C4-2B (cell line): ENCODE data around the gene SLC2A3.
"Not testable (repeated sequence)": the region's sequence is repeated elsewhere in the genome, so short reads cannot be mapped to it uniquely, and the experiment has no call there.

Experiments
- CTCF ChIP-seq: fragments of 450-650 bp; conservative IDR thresholded peaks from 2 replicates; pipeline ENCODE4 v1.5.1; 2017; ENCODE audit warnings: mild to moderate bottlenecking
- ZFX ChIP-seq: fragments of 450-650 bp; IDR thresholded peaks from 2 replicates; pipeline ENCODE4 v1.6.1; 2017

GRCh38 chr12:7953912-7954311 is 17.9 kb upstream of the SLC2A3 start:
- not testable (repeated sequence) for TF ChIP-seq CTCF, ZFX
